Left lung (tissue), 10 donors: ENCODE measurements around the gene CLCN3. TPM values are rescaled to one million over a fixed set of nuclear protein-coding genes. Genes with fewer than 3 reads are reported as not detected.

Experiments
- ATAC-seq: fragments of 200-7000 bp; cut with Tn5 transposase; one replicate; pipeline ENCODE4 v1.9.1; 2020; ENCODE audit warnings: moderate library complexity
- DNase-seq, 4 donors: peaks; one replicate each; pipeline ENCODE4 v3.0.0-alpha.2; 2013 to 2020
- H3K27ac ChIP-seq, 2 donors: fragments of 200-600 bp; sonication (generic) in 1 of 2; one replicate each; pipeline versions ENCODE4 v1.5.0 to v1.8.0; 2020 to 2021
- H3K27me3 ChIP-seq, 2 donors: fragments of 200-600 bp; sonication (generic) in 1 of 2; one replicate each; pipeline versions ENCODE4 v1.5.0 to v1.8.0; 2020 to 2021
- H3K36me3 ChIP-seq, 2 donors: fragments of 200-600 bp; sonication (generic) in 1 of 2; one replicate each; pipeline versions ENCODE4 v1.5.0 to v1.8.0; 2020 to 2021
- H3K4me1 ChIP-seq, 2 donors: fragments of 200-600 bp; one replicate each; pipeline ENCODE4 v1.8.0; 2021
- H3K4me3 ChIP-seq, 2 donors: fragments of 200-600 bp; sonication (generic) in 1 of 2; one replicate each; pipeline versions ENCODE4 v1.5.0 to v1.8.0; 2020 to 2021; ENCODE audit warnings: mild to moderate bottlenecking in 1 of 2
- H3K9me3 ChIP-seq, 2 donors: fragments of 200-600 bp; sonication (generic) in 1 of 2; one replicate each; pipeline versions ENCODE4 v1.5.0 to v1.8.0; 2020 to 2021
- CTCF ChIP-seq, 2 donors: fragments of 200-600 bp; sonication (generic) in 1 of 2; IDR thresholded peaks; one replicate each; pipeline versions ENCODE4 v1.5.0 to v1.8.0; 2021; ENCODE audit warnings: antibody characterized with exemption in 2 of 2
- intact Hi-C, 2 donors: fragments of 100-400 bp; cut with DNase I; formaldehyde crosslinking; loops; one replicate each; pipeline versions ENCODE4 v1.11.2 to v1.14.2; 2022
- polyA plus RNA-seq, 6 donors: library from polyadenylated mRNA; unstranded; fragments of 120-200 nt; gene quantifications; one replicate each; pipeline ENCODE4 v1.2.1, GENCODE V29; 2013; ENCODE audit not compliant: insufficient read length in 6 of 6
- total RNA-seq, 2 donors: library from RNA; stranded (reverse); fragmentation: NEBNext Ultra II Directional; extraction: Animal tissue kit (Norgen Biotek cat#: 25700); gene quantifications; one replicate each; pipeline ENCODE4 v1.2.1, GENCODE V29; 2021
- donor health status: DM: no; HTN: yes; CAD: no.
- donor health status: DM: no; HTN: no; CAD: no.

CLCN3 gene
- total and polyA plus RNA-seq, 8 donors, result 48.1 to 78.2 (median 64.5) TPM

GRCh38 chr4:169582203-169582602, 38.2 kb upstream of the CLCN3 start:
- Histone ChIP-seq H3K9me3 (no peaks in the 10 kb centered on the region), H3K4me1 (no peaks in the 10 kb centered on the region), H3K4me3 (no peak overlapping the region), H3K36me3 (peaks cover 0 to 22% of the 10 kb centered on the region in 2 donors), H3K27me3 (no peaks in the 10 kb centered on the region), H3K27ac (no peak overlapping the region)
- intact Hi-C loops, result no loop called here
- DNase-seq, result no peak
- TF ChIP-seq CTCF (IDR thresholded peaks at IDR 0.05), result no peak
- ATAC-seq, result no peak

- intact Hi-C loops, result no loop called here
- no peak for TF ChIP-seq CTCF (IDR thresholded peaks at IDR 0.05)
- Histone ChIP-seq H3K27ac (no peak overlapping the region), H3K4me1 (no peaks in the 10 kb centered on the region), H3K27me3 (no peaks in the 10 kb centered on the region), H3K36me3 (peaks cover 0 to 22% of the 10 kb centered on the region in 2 donors), H3K4me3 (no peak overlapping the region), H3K9me3 (no peaks in the 10 kb centered on the region)
- DNase-seq (no peak), ATAC-seq (no peak)
Observed at GRCh38 chr4:169582706-169583105, 37.7 kb upstream of the CLCN3 start.

- no peaks in the 10 kb centered on the region for H3K4me1 ChIP-seq
- H3K4me3 ChIP-seq, result no peak overlapping the region
- DNase-seq (no peak), ATAC-seq (no peak)
- TF ChIP-seq CTCF (IDR thresholded peaks at IDR 0.05), result no peak
- H3K27ac ChIP-seq, result no peak overlapping the region
- no peaks in the 10 kb centered on the region for H3K9me3 ChIP-seq
- H3K27me3 ChIP-seq, result no peaks in the 10 kb centered on the region
- intact Hi-C loops, result no loop called here
- H3K36me3 ChIP-seq, result peaks cover 0 to 26% of the 10 kb centered on the region in 2 donors
Observed at GRCh38 chr4:169583563-169583962, 36.8 kb upstream of the CLCN3 start.

- DNase-seq, result peak in 2 of 4 donors; percentile 74 to 80
- intact Hi-C loops, result no loop called here
Observed at GRCh38 chr4:169593050-169593560, 27.3 kb upstream of the CLCN3 start.

More at GRCh38 chr4:169593050-169593560, 27.3 kb upstream of the CLCN3 start:
- H3K4me1 ChIP-seq, result no peaks in the 10 kb centered on the region
- no peak overlapping the region for H3K4me3 ChIP-seq
- ATAC-seq, result peak; percentile 21
- H3K27me3 ChIP-seq, result no peaks in the 10 kb centered on the region
- peaks cover 0 to 28% of the 10 kb centered on the region in 2 donors for H3K36me3 ChIP-seq
- no peak for TF ChIP-seq CTCF (IDR thresholded peaks at IDR 0.05)
- H3K9me3 ChIP-seq, result no peaks in the 10 kb centered on the region
- H3K27ac ChIP-seq, result peak overlapping the region in 1 of 2 donors; percentile 34
